Gastrocnemius medialis (tissue), 4 donors: ENCODE measurements around the gene PACS1.

Experiments used
- CTCF ChIP-seq, 5 experiments: fragments of 450-650 bp in 3 of 5; fragments of 200-600 bp in 2 of 5; sonication (generic) in 2 of 5; IDR thresholded peaks in 4 of 5; conservative IDR thresholded peaks in 1 of 5; 1 replicate in 4 of 5; 2 replicates in 1 of 5; pipeline ENCODE4 v1.5.1; 2016 to 2019; ENCODE audit warnings: antibody characterized with exemption in 5 of 5, mild to moderate bottlenecking in 3 of 5, moderate library complexity in 3 of 5
- POLR2A ChIP-seq, 2 donors: fragments of 450-650 bp; IDR thresholded peaks; one replicate each; pipeline ENCODE4 v1.6.1; 2017; ENCODE audit warnings: antibody characterized with exemption in 2 of 2, mild to moderate bottlenecking in 2 of 2, moderate library complexity in 2 of 2

GRCh38 chr11:66123902-66124301 is 53.8 kb downstream of the PACS1 start:
- TF ChIP-seq CTCF (IDR thresholded peaks at IDR 0.05 in 4 of 5, conservative IDR thresholded peaks at IDR 0.05 in 1 of 5), result no peak
- TF ChIP-seq POLR2A (IDR thresholded peaks at IDR 0.05), result no peak
